Stomach (tissue), 9 donors: ENCODE measurements around the gene TMEM45A. TPM values are rescaled to one million over a fixed set of nuclear protein-coding genes. Genes with fewer than 3 reads are reported as not detected.
"Not testable (repeated sequence)": the region's sequence is repeated elsewhere in the genome, so short reads cannot be mapped to it uniquely, and the experiment has no call there.

Experiments
- DNase-seq, 2 donors: peaks; one replicate each; pipeline versions ENCODE4 v3.0.0 to v3.0.0-alpha.2; 2013 to 2019
- H3K27ac ChIP-seq, 5 donors: fragments of 200-600 bp in 4 of 5; sonication (generic) in 4 of 5; one replicate each; pipeline ENCODE4 v1.5.1; 2013 to 2019; ENCODE audit warnings: mild to moderate bottlenecking in 1 of 5, moderate library complexity in 1 of 5
- H3K27me3 ChIP-seq, 3 donors: fragments of 200-600 bp; sonication (generic); one replicate each; pipeline ENCODE4 v1.5.1; 2017 to 2019; ENCODE audit warnings: mixed run types in 1 of 3
- H3K36me3 ChIP-seq, 4 donors: fragments of 200-600 bp; sonication (generic); 1 replicate in 3 of 4; 2 replicates in 1 of 4; pipeline ENCODE4 v1.5.1; 2016 to 2019
- H3K4me1 ChIP-seq, 4 donors: fragments of 200-600 bp; sonication (generic); one replicate each; pipeline ENCODE4 v1.5.1; 2016 to 2019
- H3K4me3 ChIP-seq, 4 donors: fragments of 200-600 bp; sonication (generic) in 3 of 4; one replicate each; pipeline ENCODE4 v1.5.1; 2016 to 2019; ENCODE audit warnings: mild to moderate bottlenecking in 1 of 4
- H3K9me3 ChIP-seq, 4 donors: fragments of 200-600 bp; sonication (generic); one replicate each; pipeline ENCODE4 v1.5.1; 2016 to 2019
- CTCF ChIP-seq, 7 experiments: fragments of 450-650 bp in 4 of 7; fragments of 200-600 bp in 3 of 7; sonication (generic) in 3 of 7; IDR thresholded peaks; one replicate each; pipeline ENCODE4 v1.5.1; 2016 to 2019; ENCODE audit warnings: antibody characterized with exemption in 7 of 7, control low read depth in 2 of 7, mild to moderate bottlenecking in 1 of 7
- EP300 ChIP-seq: sonication (generic); formaldehyde crosslinking; IDR thresholded peaks from one replicate; pipeline ENCODE4 v1.6.1; 2017; ENCODE audit warnings: antibody characterized with exemption
- POLR2A ChIP-seq, 4 donors: fragments of 450-650 bp; IDR thresholded peaks; one replicate each; pipeline ENCODE4 v1.6.1; 2016; ENCODE audit warnings: antibody characterized with exemption in 4 of 4, control low read depth in 2 of 4, mild to moderate bottlenecking in 1 of 4, moderate library complexity in 1 of 4
- POLR2AphosphoS5 ChIP-seq, 3 donors: sonication (generic); formaldehyde crosslinking; IDR thresholded peaks; one replicate each; pipeline ENCODE4 v1.6.1; 2016; ENCODE audit warnings: antibody characterized with exemption in 3 of 3
- WGBS, 5 donors: extraction: QIAGEN DNeasy Blood & Tissue Kit in 3 of 5; methylation state at CpG; one replicate each; pipeline versions ENCODE4 v1.1.5 to v1.1.7; 2013 to 2018; 5-methylcytosine and 5-hydroxymethylcytosine counted together
- intact Hi-C: fragments of 100-400 bp; cut with DNase I; formaldehyde crosslinking; loops from one replicate; pipeline ENCODE4 v1.15.1; 2023; ENCODE audit warnings: low total_unique reads
- polyA plus RNA-seq, 3 donors: library from polyadenylated mRNA; stranded (reverse); fragments of 200-250 nt; gene quantifications; one replicate each; pipeline ENCODE4 v1.2.3, GENCODE V29; 2013
- total RNA-seq, 5 donors: library from RNA; depleted of rRNA; stranded (reverse); fragments of >200 nt; gene quantifications; one replicate each; pipeline versions ENCODE4 v1.1.0 to v1.2.3, GENCODE V29; 2014 to 2016
- donor health status: healthy with polysubstance abuse.
- donor health status: Bipolar disorder and iron deficiency.
- donor health status: healthy.

The TMEM45A gene
- total and polyA plus RNA-seq, 8 donors, result 0.72 to 20.2 (median 6.2) TPM; not detected in 1

- no peak overlapping the region for H3K4me3 ChIP-seq
- H3K27ac ChIP-seq, result no peak overlapping the region
- H3K36me3 ChIP-seq, result no peaks in the 10 kb centered on the region
- intact Hi-C loops, result loop anchor here (5.0 kb wide), 1 partner anchor 125 kb away; no protein-coding TSS in a partner anchor
- peaks cover 0 to 28% (median 4%) of the 10 kb centered on the region in 4 donors for H3K9me3 ChIP-seq
- TF ChIP-seq CTCF (IDR thresholded peaks at IDR 0.05), result no peak
- TF ChIP-seq EP300, result no peak
- no peak for TF ChIP-seq POLR2A (IDR thresholded peaks at IDR 0.05)
- TF ChIP-seq POLR2AphosphoS5 (IDR thresholded peaks at IDR 0.05), result no peak
- no peak for DNase-seq
- WGBS, 5 donors, result 88 to 97% (median 95%) methylated on average over 1 of the region's 1 CpG
- no peaks in the 10 kb centered on the region for H3K27me3 ChIP-seq
- peaks cover 0 to 8% (median 2%) of the 10 kb centered on the region in 4 donors for H3K4me1 ChIP-seq
These were observed 25.3 kb upstream of the TMEM45A start for GRCh38 chr3:100467133-100467532.

- 96 to 99% (median 96%) methylated on average over 2 of the region's 2 CpGs for WGBS, 5 donors
- DNase-seq, result no peak
- intact Hi-C loops, result loop anchor here (5.0 kb wide), 1 partner anchor 124 kb away; no protein-coding TSS in a partner anchor
- TF ChIP-seq POLR2AphosphoS5 (IDR thresholded peaks at IDR 0.05) (no peak), EP300 (no peak)
- no peaks in the 10 kb centered on the region for H3K36me3 ChIP-seq
- H3K27ac ChIP-seq, result no peak overlapping the region
- no peaks in the 10 kb centered on the region for H3K27me3 ChIP-seq
- H3K9me3 ChIP-seq, result peaks cover 0 to 28% (median 4%) of the 10 kb centered on the region in 4 donors
- no peak overlapping the region for H3K4me3 ChIP-seq
- H3K4me1 ChIP-seq, result peaks cover 0 to 8% (median 2%) of the 10 kb centered on the region in 4 donors
These were observed 23.7 kb upstream of the TMEM45A start for GRCh38 chr3:100468676-100469075.

GRCh38 chr3:100470951-100471350 lies 21.5 kb upstream of the TMEM45A start:
- Histone ChIP-seq H3K9me3 (peaks cover 0 to 28% (median 4%) of the 10 kb centered on the region in 4 donors), H3K4me3 (no peak overlapping the region), H3K27ac (no peak overlapping the region), H3K36me3 (no peaks in the 10 kb centered on the region), H3K4me1 (peaks cover 0 to 5% (median 2%) of the 10 kb centered on the region in 4 donors), H3K27me3 (no peaks in the 10 kb centered on the region)
- intact Hi-C loops, result no loop called here
- DNase-seq, result no peak
- 94 to 100% (median 98%) methylated on average over 1 of the region's 1 CpG for WGBS, 5 donors
- no peak for TF ChIP-seq POLR2AphosphoS5 (IDR thresholded peaks at IDR 0.05)
- no peak for TF ChIP-seq EP300
- no peak for TF ChIP-seq POLR2A (IDR thresholded peaks at IDR 0.05)
- TF ChIP-seq CTCF (IDR thresholded peaks at IDR 0.05), result no peak

- Histone ChIP-seq H3K36me3 (no peaks in the 10 kb centered on the region), H3K27ac (no peak overlapping the region), H3K27me3 (no peaks in the 10 kb centered on the region), H3K4me3 (no peak overlapping the region), H3K4me1 (peaks cover 0 to under 1% (median 0%) of the 10 kb centered on the region in 4 donors), H3K9me3 (peaks cover 0 to 28% (median 4%) of the 10 kb centered on the region in 4 donors)
- no peak for DNase-seq
- intact Hi-C loops, result no loop called here
- WGBS, 5 donors, result 82 to 91% (median 90%) methylated on average over 2 of the region's 2 CpGs
- TF ChIP-seq CTCF (IDR thresholded peaks at IDR 0.05) (no peak), POLR2A (IDR thresholded peaks at IDR 0.05) (no peak), POLR2AphosphoS5 (IDR thresholded peaks at IDR 0.05) (no peak), EP300 (no peak)
These were observed 21.0 kb upstream of the TMEM45A start for GRCh38 chr3:100471444-100471843.

GRCh38 chr3:100477851-100478360 lies 14.5 kb upstream of the TMEM45A start:
- WGBS, 5 donors, result 91 to 98% (median 94%) methylated on average over 13 to 30 of the region's 32 CpGs
- DNase-seq, H3K36me3 ChIP-seq, H3K4me3 ChIP-seq, H3K27me3 ChIP-seq, H3K9me3 ChIP-seq, H3K4me1 ChIP-seq, intact Hi-C loops, H3K27ac ChIP-seq: not testable (repeated sequence)

- intact Hi-C loops, H3K36me3 ChIP-seq, H3K27ac ChIP-seq, H3K4me1 ChIP-seq, H3K9me3 ChIP-seq, H3K4me3 ChIP-seq, H3K27me3 ChIP-seq, DNase-seq: not testable (repeated sequence)
- WGBS, 5 donors, result 72 to 96% (median 92%) methylated on average over 4 to 25 of the region's 25 CpGs
These were observed 13.9 kb upstream of the TMEM45A start for GRCh38 chr3:100478521-100478920.
